Kidney (tissue), 22 donors: ENCODE data around the gene GPR68. TPM values are rescaled to one million over a fixed set of nuclear protein-coding genes. Genes with fewer than 3 reads are reported as not detected.

ENCODE experiments used
- DNase-seq, 5 donors: peaks; one replicate each; pipeline ENCODE4 v3.0.0-alpha.2; 2013 to 2020
- FAIRE-seq: peaks from 2 replicates; lab custom pipeline; 2012; peaks lifted over from hg19 to GRCh38; lab: Jason Lieb, UNC
- H3K27ac ChIP-seq, 2 donors: one replicate each; pipeline ENCODE4 v1.7.0; 2013; ENCODE audit warnings: low read depth in 2 of 2, low read length in 2 of 2, inconsistent platforms in 1 of 2
- H3K27me3 ChIP-seq: one replicate; pipeline ENCODE4 v1.7.1; 2013; ENCODE audit warnings: low read length, inconsistent platforms; ENCODE audit not compliant: control insufficient read depth, insufficient read depth
- H3K36me3 ChIP-seq, 3 donors: one replicate each; pipeline versions ENCODE4 v1.7.0 to v1.7.1; 2013; ENCODE audit warnings: low read length in 3 of 3, control low read depth in 1 of 3, inconsistent platforms in 1 of 3; ENCODE audit not compliant: insufficient read depth in 3 of 3, control insufficient read depth in 2 of 3
- H3K4me1 ChIP-seq, 3 donors: one replicate each; pipeline versions ENCODE4 v1.7.0 to v1.7.1; 2013; ENCODE audit warnings: low read length in 3 of 3, inconsistent platforms in 1 of 3, low read depth in 1 of 3; ENCODE audit not compliant: control insufficient read depth in 2 of 3, insufficient read depth in 2 of 3
- H3K4me3 ChIP-seq, 3 donors: one replicate each; pipeline versions ENCODE4 v1.7.0 to v1.8.1; 2013; ENCODE audit warnings: low read length in 3 of 3, control low read depth in 1 of 3, inconsistent platforms in 1 of 3
- H3K9ac ChIP-seq, 3 donors: one replicate each; pipeline versions ENCODE4 v1.7.0 to v1.7.1; 2013; ENCODE audit warnings: low read length in 3 of 3, control low read depth in 1 of 3, inconsistent platforms in 1 of 3
- H3K9me3 ChIP-seq, 3 donors: one replicate each; pipeline versions ENCODE4 v1.7.0 to v1.7.1; 2013; ENCODE audit warnings: low read length in 3 of 3, control low read depth in 1 of 3, inconsistent platforms in 1 of 3; ENCODE audit not compliant: control insufficient read depth in 2 of 3, insufficient read depth in 1 of 3
- CTCF ChIP-seq: IDR thresholded peaks from 3 replicates; pipeline ENCODE4 v1.5.1; 2012; ENCODE audit warnings: mild to moderate bottlenecking, moderate library complexity, borderline replicate concordance; ENCODE audit not compliant: insufficient read depth; ENCODE audit errors: extremely low read depth
- intact Hi-C: fragments of 100-400 bp; cut with DNase I; formaldehyde crosslinking; loops from one replicate; pipeline ENCODE4 v1.11.1; 2022
- long read RNA-seq, 10 donors: library from polyadenylated mRNA in 1 of 10; unstranded in 1 of 10; transcript quantifications; one replicate each; pipeline ENCODE4 v2.0.0 and lab custom pipeline, GENCODE V29; 2021 to 2026
- polyA plus RNA-seq: library from polyadenylated mRNA; stranded (reverse); fragments of 350-450 nt; fragmentation: Illumina TruSeq; extraction: RNeasy Lipid Tissue Mini Kit (QIAGEN cat#74804); gene quantifications from one replicate; pipeline ENCODE4 v1.2.3, GENCODE V29; 2014; ENCODE audit warnings: low read depth, low replicate concordance; ENCODE audit not compliant: insufficient read depth
- total RNA-seq: library from RNA; stranded (reverse); fragmentation: NEBNext Ultra II Directional; extraction: Animal tissue kit (Norgen Biotek cat#: 25700); gene quantifications from one replicate; pipeline ENCODE4 v1.2.1, GENCODE V29; 2021
- donor health status: control.
- donor health status: control.
- donor health status: control.
- donor health status: control.
- donor health status: control.
- donor health status: DM: yes; HTN: yes; CAD: no.
- donor health status: Normal renal cell carcinoma (clear cell type).

The GPR68 gene
- 1.7 TPM for total RNA-seq
- polyA plus RNA-seq = 0.82 TPM
- long read RNA-seq, donor 1 = 0 reads
- long read RNA-seq, donor 2 = 0 reads
- long read RNA-seq, donor 3 = 0 reads
- long read RNA-seq, donor 4 = 0 reads
- long read RNA-seq, donor 5 = 0 reads
- long read RNA-seq, donor 6 = 0 reads
- long read RNA-seq, donor 7, partial matches to known transcripts = 0 of 3 reads
- long read RNA-seq, donor 7, other reads (novel, unspliced or antisense) = 3 of 3 reads
- long read RNA-seq, donor 8 = 0 reads
- long read RNA-seq, donor 9 = 0 reads
- long read RNA-seq, donor 10 = 0 reads

- Histone ChIP-seq H3K27ac (no peak within 1 kb of the TSS), H3K9me3 (no peaks in the 10 kb centered on the region), H3K4me3 (no peak within 1 kb of the TSS), H3K9ac (no peak within 1 kb of the TSS), H3K27me3 (no peaks in the 10 kb centered on the region), H3K4me1 (no peaks in the 10 kb centered on the region), H3K36me3 (no peaks in the 10 kb centered on the region)
- intact Hi-C loops = no loop called here
- TF ChIP-seq CTCF = no peak
- DNase-seq = peak; percentile 57 to 82 (median 68)
- FAIRE-seq = no peak
Observed at GRCh38 chr14:91244501-91244901, at the start of gene GPR68. Gene GPR68, minus strand, starts transcription at chr14:91244704. Its CDS starts 9,654 bp downstream, at chr14:91235050.

- Histone ChIP-seq H3K4me3 (no peak overlapping the region), H3K9me3 (no peaks in the 10 kb centered on the region), H3K4me1 (peaks cover 0 to 2% (median 0%) of the 10 kb centered on the region in 3 donors), H3K9ac (no peak overlapping the region), H3K27me3 (no peaks in the 10 kb centered on the region), H3K36me3 (peaks cover 0 to 13% (median 9%) of the 10 kb centered on the region in 3 donors), H3K27ac (no peak overlapping the region)
- intact Hi-C loops = loop anchor here (10.0 kb wide), 1 partner anchor 389 kb away; no protein-coding TSS in a partner anchor
- no peak for TF ChIP-seq CTCF
- DNase-seq (peak in 1 of 5 donors; percentile 41), FAIRE-seq (no peak)
Observed at GRCh38 chr14:91294153-91294552, 49.6 kb upstream of the GPR68 start.

GRCh38 chr14:91293281-91293680, 48.8 kb upstream of the GPR68 start:
- TF ChIP-seq CTCF = no peak
- peaks cover 0 to 2% (median 0%) of the 10 kb centered on the region in 3 donors for H3K4me1 ChIP-seq
- no peaks in the 10 kb centered on the region for H3K9me3 ChIP-seq
- no peak overlapping the region for H3K4me3 ChIP-seq
- no peaks in the 10 kb centered on the region for H3K27me3 ChIP-seq
- H3K9ac ChIP-seq = no peak overlapping the region
- peak in 1 of 5 donors; percentile 64 for DNase-seq
- intact Hi-C loops = loop anchor here (10.0 kb wide), 1 partner anchor 388 kb away; no protein-coding TSS in a partner anchor
- H3K36me3 ChIP-seq = peaks cover 0 to 14% (median 5%) of the 10 kb centered on the region in 3 donors
- no peak overlapping the region for H3K27ac ChIP-seq
- no peak for FAIRE-seq
